GM18861 (cell line): ENCODE data around the gene FETUB.

Source experiments
- ATAC-seq: cut with Tn5 transposase; IDR thresholded peaks from one replicate; pipeline ENCODE4 v1.9.1; 2021; ENCODE audit not compliant: unreplicated experiment

FETUB gene, protein sequence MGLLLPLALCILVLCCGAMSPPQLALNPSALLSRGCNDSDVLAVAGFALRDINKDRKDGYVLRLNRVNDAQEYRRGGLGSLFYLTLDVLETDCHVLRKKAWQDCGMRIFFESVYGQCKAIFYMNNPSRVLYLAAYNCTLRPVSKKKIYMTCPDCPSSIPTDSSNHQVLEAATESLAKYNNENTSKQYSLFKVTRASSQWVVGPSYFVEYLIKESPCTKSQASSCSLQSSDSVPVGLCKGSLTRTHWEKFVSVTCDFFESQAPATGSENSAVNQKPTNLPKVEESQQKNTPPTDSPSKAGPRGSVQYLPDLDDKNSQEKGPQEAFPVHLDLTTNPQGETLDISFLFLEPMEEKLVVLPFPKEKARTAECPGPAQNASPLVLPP

DNA sequence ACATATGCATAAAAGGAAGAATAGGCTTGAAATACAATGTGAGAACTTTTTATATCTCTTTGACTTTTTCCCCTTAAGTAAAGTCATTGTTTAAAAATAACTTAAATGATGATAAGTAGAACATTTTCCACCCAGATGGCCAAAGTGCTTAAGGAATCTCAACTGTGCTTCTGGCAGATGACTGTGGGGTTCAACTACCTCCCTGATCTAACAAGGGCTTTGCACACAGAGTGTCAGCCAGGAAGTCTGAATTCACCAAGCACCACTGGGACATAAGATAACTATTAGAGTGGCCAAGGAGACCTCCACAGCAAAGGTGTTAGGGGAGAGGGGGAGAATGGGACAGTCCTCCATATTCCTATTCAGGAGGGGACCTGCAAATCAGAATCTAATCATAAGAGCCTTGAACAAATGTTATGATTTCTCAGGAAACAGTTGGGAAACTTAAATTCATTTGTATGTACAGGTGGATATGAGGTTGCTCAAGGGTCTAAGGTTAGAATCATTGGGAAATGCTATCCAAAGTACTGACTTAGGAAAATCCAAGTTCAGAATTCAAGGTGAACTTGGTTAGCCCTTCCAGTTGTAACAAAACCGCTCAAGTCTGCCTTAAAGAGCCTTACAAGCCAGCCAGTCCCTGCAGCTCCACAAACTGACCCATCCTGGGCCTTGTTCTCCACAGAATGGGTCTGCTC is at the start of gene FETUB:
TSS of gene FETUB (plus strand) at position 622 of the 695 bp plus-strand sequence. CDS start at position 684, 62 bp downstream.
- no peak for ATAC-seq

GRCh38 chr3:186590580-186591295 is 49.5 kb upstream of the FETUB start:
- ATAC-seq, result no peak

DNA sequence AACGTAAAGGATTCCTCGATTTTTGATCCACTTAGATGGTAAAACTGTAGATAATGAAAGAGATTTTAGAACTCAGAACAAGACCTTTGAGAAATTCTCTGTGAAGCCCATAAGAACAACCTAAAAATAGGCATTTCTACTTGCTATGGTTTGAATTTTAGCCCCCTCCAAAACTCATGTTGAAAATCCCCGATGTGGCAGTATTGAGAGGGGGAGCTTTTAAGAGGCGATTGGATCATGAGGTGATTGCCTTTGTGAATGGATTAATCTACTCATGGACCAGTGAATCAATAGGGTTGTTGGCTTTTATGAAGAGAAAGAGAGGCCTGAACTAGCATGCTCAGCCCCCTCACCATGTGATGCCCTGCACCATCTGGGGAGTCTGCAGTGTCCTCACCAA is 47.5 kb upstream of the FETUB start:
- no peak for ATAC-seq

GRCh38 chr3:186593862-186594261 is 46.3 kb upstream of the FETUB start:
- ATAC-seq, result no peak

GRCh38 chr3:186594591-186595113 is 45.5 kb upstream of the FETUB start:
- ATAC-seq, result no peak

GRCh38 chr3:186596568-186597287 is 43.5 kb upstream of the FETUB start:
- ATAC-seq, result no peak

DNA sequence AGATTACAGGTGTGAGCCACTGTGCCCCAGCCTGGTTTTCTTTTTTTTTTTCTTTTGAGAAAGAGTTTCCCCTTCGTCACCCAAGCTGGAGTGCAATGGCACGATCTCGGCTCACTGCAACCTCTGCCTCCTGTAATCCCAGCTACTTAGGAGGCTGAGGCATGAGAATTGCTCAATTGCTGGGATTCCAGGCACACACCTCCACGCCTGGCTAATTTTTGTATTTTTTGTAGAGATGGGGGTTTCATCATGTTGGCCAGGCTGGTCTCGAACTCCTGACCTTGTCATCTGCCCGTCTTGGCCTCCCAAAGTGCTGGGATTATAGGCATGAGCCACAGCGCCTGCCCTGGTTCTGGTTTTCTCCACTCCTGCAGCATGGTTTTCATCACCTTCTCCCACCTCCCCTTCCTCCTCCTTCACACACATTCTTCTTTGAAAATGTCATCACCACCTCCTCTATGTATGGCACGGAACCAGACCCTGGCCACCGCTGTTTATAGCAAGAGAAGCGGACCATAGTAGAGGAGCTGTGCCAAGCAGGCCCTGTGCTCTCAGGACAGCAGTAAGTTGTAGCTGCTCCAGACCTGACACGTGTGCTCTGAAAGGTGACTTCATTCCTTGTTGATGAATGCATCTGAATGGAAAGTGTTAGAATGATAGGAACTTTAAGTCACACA is 42.0 kb upstream of the FETUB start:
- no peak for ATAC-seq

DNA sequence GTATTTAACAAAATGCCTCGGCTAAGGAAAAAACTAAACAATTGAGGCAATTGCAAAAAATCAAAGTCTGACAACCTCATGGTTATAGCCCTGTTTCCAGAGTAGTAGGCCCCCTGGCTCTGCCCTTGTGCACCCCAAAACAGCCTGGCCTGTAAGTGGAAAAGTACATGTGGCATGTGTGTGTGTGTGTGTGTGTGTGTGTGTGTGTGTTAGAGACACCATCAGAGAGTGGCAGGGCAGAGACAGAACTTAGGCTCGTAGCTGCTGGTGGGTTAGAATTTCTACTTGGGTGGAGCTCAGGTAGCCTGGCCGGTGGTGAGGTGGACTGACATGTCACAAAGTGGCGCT is 41.4 kb upstream of the FETUB start:
- no peak for ATAC-seq

DNA sequence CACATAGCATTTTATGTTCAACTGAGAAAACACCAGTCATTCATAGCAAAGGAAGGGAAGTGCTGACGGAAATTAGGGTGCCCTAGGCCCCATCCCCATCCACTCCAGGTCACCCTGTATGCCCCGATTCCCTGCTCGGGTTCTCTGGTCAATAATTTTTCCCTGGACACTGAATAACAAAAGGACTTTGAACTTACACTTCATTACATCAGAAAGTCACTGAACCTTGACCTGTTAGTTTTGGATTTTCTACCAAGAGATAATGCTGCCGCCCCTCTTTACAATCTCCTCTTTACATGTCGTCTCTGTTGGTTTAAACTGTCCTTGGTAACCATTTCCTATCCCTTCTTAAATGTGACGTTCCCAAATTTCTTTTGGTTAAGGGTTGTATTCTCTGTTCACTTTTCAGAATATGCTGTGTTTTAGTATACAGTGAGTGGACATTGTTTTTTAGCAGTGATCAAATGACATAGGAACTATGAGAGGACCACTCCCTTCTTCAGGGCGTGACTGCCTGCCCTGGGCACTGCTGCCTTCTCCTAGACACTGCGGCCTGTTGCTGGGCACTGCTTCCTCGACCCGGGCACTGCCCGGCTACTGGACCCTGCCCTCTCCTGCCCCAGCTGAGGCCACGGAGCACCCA is 40.9 kb upstream of the FETUB start:
- ATAC-seq, result no peak

GRCh38 chr3:186599785-186600166 is 40.4 kb upstream of the FETUB start:
- no peak for ATAC-seq

DNA sequence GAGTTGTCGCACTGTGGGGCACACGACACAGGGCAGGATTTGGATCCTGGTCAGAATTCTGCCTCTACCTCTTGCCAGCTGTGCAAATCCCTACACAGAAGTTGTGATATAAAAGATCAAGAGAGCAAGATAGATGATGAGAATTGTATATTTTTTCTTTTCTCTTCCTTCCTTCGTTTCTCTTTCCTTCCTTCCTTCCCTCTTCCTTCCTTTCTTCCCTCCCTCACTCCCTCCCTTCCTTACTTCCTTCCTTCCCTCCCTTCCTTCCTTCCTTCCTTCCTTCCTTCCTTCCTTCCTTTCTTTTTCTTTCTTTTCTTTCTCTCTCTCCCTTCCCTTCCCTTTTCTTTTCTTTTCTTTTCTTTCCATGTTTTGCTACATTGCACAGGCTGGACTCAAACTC is 39.3 kb upstream of the FETUB start:
- ATAC-seq, result no peak

DNA sequence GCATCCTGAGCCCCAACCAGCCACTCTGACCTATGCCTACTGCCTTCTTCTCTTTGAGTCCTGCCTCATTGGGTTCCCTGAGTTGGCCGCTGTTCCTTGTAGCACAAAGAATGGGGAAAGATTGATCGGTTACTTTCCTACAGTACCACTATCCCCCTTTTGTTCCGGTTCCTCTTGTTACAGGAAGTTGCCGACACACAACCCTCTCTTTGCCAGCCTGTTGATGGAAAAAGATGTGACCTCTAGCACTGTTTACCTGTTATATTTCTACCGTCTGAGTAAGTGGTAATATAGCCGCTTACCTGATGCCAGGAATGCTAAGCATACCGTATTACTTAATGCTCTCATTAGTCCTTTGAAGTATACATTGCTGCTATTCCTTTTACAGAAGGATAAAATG is 37.0 kb upstream of the FETUB start:
- no peak for ATAC-seq

- ATAC-seq, result no peak
These were observed 35.1 kb upstream of the FETUB start for GRCh38 chr3:186605078-186605477.

- ATAC-seq, result no peak
These were observed 34.3 kb upstream of the FETUB start for GRCh38 chr3:186605561-186606545.

- no peak for ATAC-seq
These were observed 31.5 kb upstream of the FETUB start for GRCh38 chr3:186608624-186609215.

DNA sequence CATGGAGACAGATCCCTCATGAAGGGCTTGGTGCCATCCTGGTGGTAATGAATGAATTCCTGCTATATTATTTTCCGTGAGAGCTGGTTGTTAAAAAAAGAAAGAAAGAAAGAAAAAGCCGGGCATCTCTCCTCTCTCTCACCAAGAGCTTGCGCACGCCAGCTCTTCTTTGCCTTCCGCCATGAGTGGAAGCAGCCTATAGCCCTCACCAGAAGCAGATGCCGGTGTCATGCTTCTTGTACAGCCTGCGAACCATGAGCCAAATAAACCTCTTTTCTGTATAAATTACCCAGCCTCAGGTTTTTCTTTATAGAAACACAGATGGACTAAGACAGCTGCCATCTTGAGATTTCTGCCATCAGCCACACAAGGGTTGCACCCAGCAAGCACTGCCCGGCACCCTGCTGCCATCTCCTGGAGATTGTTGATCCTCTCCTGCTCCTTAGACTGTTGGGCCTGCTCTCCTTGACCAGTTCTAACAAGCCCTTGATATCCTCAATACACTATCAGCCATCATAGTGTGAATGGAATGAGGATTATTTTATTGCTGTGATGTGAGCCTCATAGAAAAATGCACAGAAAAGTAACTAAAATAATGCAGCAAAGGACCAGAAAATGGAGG is 30.8 kb upstream of the FETUB start:
- no peak for ATAC-seq

DNA sequence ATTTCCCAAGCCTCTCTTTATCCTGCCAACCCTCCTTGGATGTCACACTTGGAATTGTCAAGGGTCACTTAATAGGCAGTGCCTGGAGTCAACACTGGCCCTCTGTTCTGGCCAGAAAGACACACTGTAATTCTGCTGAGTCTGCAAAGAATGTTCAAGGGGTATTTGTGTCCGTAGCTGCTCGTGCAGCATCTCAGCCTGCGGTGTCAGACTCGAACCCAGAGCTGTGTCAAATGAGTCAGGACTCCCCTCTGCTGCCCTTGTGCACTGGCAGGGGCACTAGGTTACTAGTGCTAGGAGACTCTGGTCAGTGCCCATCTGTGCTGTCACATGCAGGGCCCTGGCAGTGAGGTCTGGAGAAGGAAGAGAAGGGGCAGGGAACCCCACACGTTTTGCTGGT is 28.1 kb upstream of the FETUB start:
- ATAC-seq, result no peak
